T-helper 1 cell treated with Interleukin-12 subunit alpha and Interleukin-12 subunit beta and Interleukin-4 antibody, amounts not matched to agents 30 ng/mL and 1 ng/mL, for 36 hours (primary cell): Measurements from ENCODE around the gene APBB1. TPM values are rescaled to one million over a fixed set of nuclear protein-coding genes. Genes with fewer than 3 reads are reported as not detected.

ENCODE experiments used
- intact Hi-C: fragments of 100-400 bp; cut with micrococcal nuclease; formaldehyde crosslinking; loops from one replicate; pipeline ENCODE4 v1.15.1; 2024
- total RNA-seq: library from RNA; stranded (reverse); gene quantifications from 2 replicates; pipeline ENCODE4 v1.2.3, GENCODE V29; 2022

APBB1 gene
- total RNA-seq, 1 donor from 2014 or later: 45.5 TPM

- intact Hi-C loops: loop anchor here (5.0 kb wide), 1 partner anchor 123 kb away; the partner anchor contains the start of gene FHIP1B
Observed at GRCh38 chr11:6354651-6355485, 64.0 kb downstream of the APBB1 start.

GRCh38 chr11:6353367-6353987 lies 65.4 kb downstream of the APBB1 start:
- intact Hi-C loops: loop anchor here (1.0 to 5.0 kb wide), 8 partner anchors 37 to 877 kb away; partner anchors contain the start of genes FHIP1B and OR52N2

GRCh38 chr11:6351782-6352382 lies 67.0 kb downstream of the APBB1 start:
- intact Hi-C loops: loop anchor here (1.0 to 5.0 kb wide), 5 partner anchors 30 to 875 kb away; partner anchors contain the start of genes FHIP1B and OR52N2

GRCh38 chr11:6350486-6350885 lies 68.4 kb downstream of the APBB1 start:
- intact Hi-C loops: loop anchor here (5.0 kb wide), 1 partner anchor 118 kb away; the partner anchor contains the start of gene FHIP1B

- intact Hi-C loops: loop anchor here (5.0 kb wide), 1 partner anchor 118 kb away; the partner anchor contains the start of gene FHIP1B
Observed at GRCh38 chr11:6350043-6350442, 68.9 kb downstream of the APBB1 start.

GRCh38 chr11:6345366-6345765 lies 73.5 kb downstream of the APBB1 start:
- intact Hi-C loops: no loop called here

Other genes with a start within 250 kb of the APBB1 start
- gene OR52B2, start 248.8 kb downstream of the APBB1 start, total RNA-seq: not detected in 2 replicates
- not detected in 2 replicates for gene OR52W1, start 219.9 kb downstream of the APBB1 start, total RNA-seq
- gene C11orf42, start 213.5 kb downstream of the APBB1 start, total RNA-seq: not detected in 2 replicates
- gene FHIP1B, start 184.5 kb downstream of the APBB1 start, total RNA-seq: 24.9 and 26.1 TPM in 2 replicates
- gene CNGA4, start 180.0 kb downstream of the APBB1 start, total RNA-seq: 0.15 TPM in 1 of 2 replicates, not detected in the other
- not detected in 2 replicates for gene CCKBR, start 159.3 kb downstream of the APBB1 start, total RNA-seq
- 3.3 and 5.9 TPM in 2 replicates for gene CAVIN3, start 98.6 kb downstream of the APBB1 start, total RNA-seq
- 50.9 and 52.6 TPM in 2 replicates for gene SMPD1, start 28.6 kb downstream of the APBB1 start, total RNA-seq
- 0.51 TPM in 1 of 2 replicates, not detected in the other for gene HPX, start 21.9 kb upstream of the APBB1 start, total RNA-seq
- 4.6 and 5.5 TPM in 2 replicates for gene TRIM3, start 54.8 kb upstream of the APBB1 start, total RNA-seq
- 44.7 and 49.3 TPM in 2 replicates for gene ARFIP2, start 62.2 kb upstream of the APBB1 start, total RNA-seq
- gene TIMM10B, start 62.4 kb upstream of the APBB1 start, total RNA-seq: 29.4 and 30.9 TPM in 2 replicates
- gene DNHD1, start 78.2 kb upstream of the APBB1 start, total RNA-seq: 23.2 and 26.1 TPM in 2 replicates
- 27.3 and 28.2 TPM in 2 replicates for gene RRP8, start 184.5 kb upstream of the APBB1 start, total RNA-seq
- gene ILK, start 184.7 kb upstream of the APBB1 start, total RNA-seq: 136 and 144 TPM in 2 replicates
- gene TAF10, start 193.1 kb upstream of the APBB1 start, total RNA-seq: 132 and 150 TPM in 2 replicates
- gene TPP1, start 200.3 kb upstream of the APBB1 start, total RNA-seq: 94.4 and 95.9 TPM in 2 replicates
- gene DCHS1, start 236.7 kb upstream of the APBB1 start, total RNA-seq: 0.32 and 0.37 TPM in 2 replicates